ENCODE measurements around the gene IGLON5. TPM values are rescaled to one million over a fixed set of nuclear protein-coding genes. Genes with fewer than 3 reads are reported as not detected.

The IGLON5 gene
- total RNA-seq, 4 donors from 2014 or later, result 0.27 TPM; not detected in 3

- no peak for DNase-seq
- H3K27me3 ChIP-seq, result no peaks in the 10 kb centered on the region
- no peak overlapping the region for H3K27ac ChIP-seq
- intact Hi-C loops (cut with DNase I; ENCODE audit: low total_unique reads) (no loop called here), in situ Hi-C loops (cut with MboI; ENCODE audit: low pct_ligation_motif_present in 1 of 4, low pct_unique_long_range_greater_than_20kb in 1 of 4, low sequenced_read_pairs in 3 of 4) (no loop called here)
- no peak overlapping the region for H3K4me3 ChIP-seq
- 96 to 100% methylated on average over 2 to 11 of the region's 11 CpGs for whole genome bisulfite sequencing, 2 donors (ENCODE audit: low coverage in 1 of 2)
- no peaks in the 10 kb centered on the region for H3K4me1 ChIP-seq
- H3K9me3 ChIP-seq, result no peaks in the 10 kb centered on the region
- H3K36me3 ChIP-seq, result peaks cover 0 to 17% (median 7%) of the 10 kb centered on the region in 4 donors
- TF ChIP-seq EP300 (IDR thresholded peaks at IDR 0.05; ENCODE audit: low read depth), result no peak
- no peak for TF ChIP-seq CTCF (IDR thresholded peaks at IDR 0.05)
- TF ChIP-seq POLR2AphosphoS5 (IDR thresholded peaks at IDR 0.05), result no peak
- no peak for TF ChIP-seq POLR2A (IDR thresholded peaks at IDR 0.05)
These were observed 40.0 kb downstream of the IGLON5 start for GRCh38 chr19:51351266-51351990.

- Histone ChIP-seq H3K4me3 (no peak overlapping the region), H3K27ac (no peak overlapping the region), H3K9me3 (no peaks in the 10 kb centered on the region), H3K4me1 (no peaks in the 10 kb centered on the region), H3K36me3 (peaks cover 0 to 17% (median 7%) of the 10 kb centered on the region in 4 donors), H3K27me3 (no peaks in the 10 kb centered on the region)
- intact Hi-C loops (cut with DNase I; ENCODE audit: low total_unique reads), result no loop called here
- TF ChIP-seq POLR2AphosphoS5 (IDR thresholded peaks at IDR 0.05), result no peak
- no peak for TF ChIP-seq EP300 (IDR thresholded peaks at IDR 0.05; ENCODE audit: low read depth)
- no peak for TF ChIP-seq CTCF (IDR thresholded peaks at IDR 0.05)
- no peak for TF ChIP-seq POLR2A (IDR thresholded peaks at IDR 0.05)
- 96% methylated on average over 9 of the region's 16 CpGs; no CpG with 5 or more reads in 1 of the 2 donors for WGBS, 2 donors (ENCODE audit: low coverage in 1 of 2)
- in situ Hi-C loops (cut with MboI; ENCODE audit: low pct_ligation_motif_present in 1 of 4, low pct_unique_long_range_greater_than_20kb in 1 of 4, low sequenced_read_pairs in 3 of 4), result no loop called here
- DNase-seq, result no peak
These were observed 41.4 kb downstream of the IGLON5 start for GRCh38 chr19:51352783-51353360.

DNA sequence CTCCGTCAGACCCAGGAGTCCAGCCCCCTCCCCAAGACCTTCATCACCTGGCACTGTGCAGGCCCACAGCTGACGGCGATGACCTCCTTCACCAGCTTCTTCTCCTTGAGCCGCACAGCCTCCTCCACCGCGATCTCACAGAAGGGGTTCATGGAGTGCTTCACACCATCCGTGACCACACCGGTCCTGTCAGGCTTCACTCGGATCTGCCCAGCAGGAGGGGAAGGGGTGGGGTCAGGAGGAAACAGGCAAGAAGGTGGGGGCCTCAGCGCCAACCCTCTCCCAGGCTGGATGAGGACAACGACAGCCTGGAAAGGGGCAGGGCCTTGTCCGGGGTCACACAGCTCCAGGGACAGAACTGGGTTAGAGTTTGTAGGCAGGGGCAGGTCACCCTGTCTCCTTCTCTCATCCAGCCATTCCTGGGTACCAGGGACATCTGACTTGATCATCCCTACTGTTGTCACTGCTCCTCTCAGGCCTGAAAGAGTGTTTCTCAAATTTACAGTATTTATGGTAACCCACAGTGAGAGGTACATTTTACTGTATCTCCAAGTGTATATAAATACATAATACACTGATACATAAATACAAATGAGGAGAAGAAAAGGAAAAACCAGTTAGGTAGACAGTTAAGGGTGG lies 42.8 kb downstream of the IGLON5 start:
- Histone ChIP-seq H3K4me3 (no peak overlapping the region), H3K4me1 (no peaks in the 10 kb centered on the region), H3K27ac (no peak overlapping the region), H3K27me3 (no peaks in the 10 kb centered on the region), H3K36me3 (peaks cover 0 to 17% (median 7%) of the 10 kb centered on the region in 4 donors), H3K9me3 (no peaks in the 10 kb centered on the region)
- in situ Hi-C loops (cut with MboI; ENCODE audit: low pct_ligation_motif_present in 1 of 4, low pct_unique_long_range_greater_than_20kb in 1 of 4, low sequenced_read_pairs in 3 of 4) (no loop called here), intact Hi-C loops (cut with DNase I; ENCODE audit: low total_unique reads) (no loop called here)
- TF ChIP-seq POLR2A (IDR thresholded peaks at IDR 0.05) (no peak), CTCF (IDR thresholded peaks at IDR 0.05) (no peak), POLR2AphosphoS5 (IDR thresholded peaks at IDR 0.05) (no peak), EP300 (IDR thresholded peaks at IDR 0.05; ENCODE audit: low read depth) (no peak)
- no peak for DNase-seq
- WGBS, 2 donors (ENCODE audit: low coverage in 1 of 2), result 77% methylated on average over 12 of the region's 12 CpGs; no CpG with 5 or more reads in 1 of the 2 donors

GRCh38 chr19:51354742-51355148 lies 43.3 kb downstream of the IGLON5 start:
- Histone ChIP-seq H3K4me1 (no peaks in the 10 kb centered on the region), H3K27ac (no peak overlapping the region), H3K27me3 (no peaks in the 10 kb centered on the region), H3K4me3 (no peak overlapping the region), H3K9me3 (no peaks in the 10 kb centered on the region), H3K36me3 (peaks cover 0 to 17% (median 7%) of the 10 kb centered on the region in 4 donors)
- in situ Hi-C loops (cut with MboI; ENCODE audit: low pct_ligation_motif_present in 1 of 4, low pct_unique_long_range_greater_than_20kb in 1 of 4, low sequenced_read_pairs in 3 of 4) (no loop called here), intact Hi-C loops (cut with DNase I; ENCODE audit: low total_unique reads) (no loop called here)
- TF ChIP-seq CTCF (IDR thresholded peaks at IDR 0.05) (no peak), POLR2AphosphoS5 (IDR thresholded peaks at IDR 0.05) (no peak), POLR2A (IDR thresholded peaks at IDR 0.05) (no peak), EP300 (IDR thresholded peaks at IDR 0.05; ENCODE audit: low read depth) (no peak)
- WGBS, 2 donors (ENCODE audit: low coverage in 1 of 2), result 52 to 100% methylated on average over 1 to 8 of the region's 8 CpGs
- no peak for DNase-seq
